Fibroblast of skin of scalp (primary cell): ENCODE measurements around the gene KCND2.
A peak's percentile ranks its signal among the peaks of the same experiment; 100 is the strongest.
"Not testable (repeated sequence)": the region's sequence is repeated elsewhere in the genome, so short reads cannot be mapped to it uniquely, and the experiment has no call there.

Experiments used
- DNase-seq: peaks from one replicate; pipeline ENCODE4 v3.0.0-alpha.2; 2013

KCND2 gene

DNA sequence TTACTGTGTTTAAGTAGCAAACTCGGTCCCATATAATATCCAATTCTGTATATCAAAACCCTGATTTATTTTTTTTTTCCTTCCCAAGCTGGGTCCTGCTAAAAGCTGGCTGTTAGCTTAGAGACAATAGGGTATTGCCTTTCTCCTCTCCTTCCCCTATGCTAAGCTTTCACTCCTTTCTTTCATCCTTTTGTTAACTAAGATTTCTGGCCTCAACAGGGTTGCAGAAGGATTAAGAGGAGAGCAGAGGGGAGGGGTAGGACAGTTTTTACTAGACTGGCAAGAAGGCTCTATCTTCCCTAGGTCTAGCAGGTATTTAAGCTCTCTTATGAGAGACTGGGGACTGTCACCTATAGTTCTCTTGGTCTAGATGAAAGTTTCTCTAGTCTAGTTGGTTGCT, 229.2 kb downstream of the KCND2 start:
- no peak for DNase-seq

DNA sequence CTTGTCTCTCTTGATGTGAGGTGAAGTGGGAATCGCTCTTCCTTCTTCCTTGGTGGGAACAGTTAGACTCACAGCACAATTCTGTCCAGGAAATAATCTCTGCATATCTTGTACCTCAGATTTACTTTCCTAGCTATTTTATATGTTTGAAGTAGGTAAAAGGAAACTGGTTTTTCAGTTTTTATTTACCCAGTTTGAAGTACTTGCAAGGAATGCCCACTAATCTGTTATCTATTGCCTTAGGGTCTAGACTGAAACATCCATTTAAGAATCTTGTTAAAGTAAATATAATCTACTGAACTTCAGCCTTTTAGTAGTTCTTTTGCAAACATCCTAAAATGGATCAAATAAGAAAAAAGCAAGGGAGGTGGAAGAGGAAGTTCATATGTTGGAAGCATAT, 229.8 kb downstream of the KCND2 start:
- DNase-seq, result no peak

DNA sequence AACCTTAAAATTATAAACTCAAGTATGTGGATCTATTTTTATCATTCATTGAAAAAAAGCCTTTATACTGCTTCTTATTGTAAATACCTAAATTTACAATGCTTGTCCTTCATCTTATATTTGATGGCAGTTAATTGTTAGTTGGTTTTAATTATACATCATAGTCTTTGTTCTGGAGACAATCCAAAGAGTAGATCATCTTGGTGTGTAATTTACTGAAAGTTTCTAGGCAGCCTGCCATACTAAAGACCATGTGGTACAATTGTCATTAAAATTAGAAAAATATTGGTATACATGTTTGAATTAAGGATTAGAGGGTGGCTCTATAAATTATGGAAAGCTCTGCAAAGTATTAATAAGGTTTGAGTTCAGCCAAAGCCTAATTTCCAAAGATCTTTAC, 231.4 kb downstream of the KCND2 start:
- no peak for DNase-seq

DNA sequence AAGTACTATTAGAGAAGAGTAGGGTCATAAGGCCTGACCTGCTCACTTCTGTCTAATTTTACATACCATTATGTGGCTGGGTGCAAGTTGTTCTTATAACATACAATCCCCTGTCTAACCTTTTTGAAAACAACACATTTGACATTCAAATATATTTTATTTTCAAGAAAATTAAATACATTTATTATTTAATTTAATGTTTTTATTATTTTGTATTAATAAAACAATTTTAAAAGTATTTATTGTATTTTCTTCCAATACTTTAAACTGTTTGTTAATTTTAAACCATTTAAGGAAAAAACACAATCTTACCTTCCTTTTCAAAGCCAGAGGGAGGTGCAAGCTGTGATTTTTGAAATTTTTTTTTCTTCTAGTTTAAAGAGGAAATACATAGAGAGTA, 232.8 kb downstream of the KCND2 start:
- no peak for DNase-seq

DNA sequence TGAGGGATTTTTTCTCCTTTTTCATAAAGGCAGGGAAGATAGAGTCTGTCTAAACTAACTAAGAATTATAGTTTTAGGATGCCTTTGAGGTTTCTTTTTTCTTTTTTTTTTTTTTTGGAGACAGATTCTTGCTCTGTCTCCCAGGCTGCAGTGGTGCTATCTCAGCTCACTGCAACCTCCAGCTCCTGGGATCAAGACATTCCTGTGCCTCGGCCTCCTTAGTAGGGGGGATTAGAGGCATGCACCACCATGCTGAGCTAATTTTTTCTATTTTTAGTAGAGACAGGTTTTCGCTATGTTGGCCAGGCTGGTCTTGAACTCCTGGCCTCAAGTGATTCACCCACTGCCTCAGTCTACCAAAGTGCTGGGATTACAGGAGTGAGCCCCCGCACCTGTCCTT, 239.7 kb downstream of the KCND2 start:
- DNase-seq, result no peak

DNA sequence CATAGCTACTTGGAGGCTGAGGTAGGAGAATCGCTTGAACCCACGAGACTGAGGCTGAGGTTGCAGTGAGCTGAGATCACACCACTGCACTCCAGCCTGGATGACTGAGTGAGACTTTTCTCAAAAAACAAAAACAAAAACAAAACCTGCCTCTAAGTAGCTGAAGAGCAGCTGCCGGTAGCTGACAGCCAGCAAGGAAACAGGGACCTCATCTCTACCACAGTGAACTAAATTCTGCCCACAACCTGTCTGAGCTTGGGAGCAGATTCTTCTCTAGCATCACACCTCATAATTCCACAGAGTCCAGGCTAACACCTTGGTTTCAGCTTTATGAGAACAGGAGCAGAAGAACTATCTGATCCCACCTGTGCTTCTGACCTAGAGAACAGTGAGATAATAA, 246.2 kb downstream of the KCND2 start:
- DNase-seq, result no peak

DNA sequence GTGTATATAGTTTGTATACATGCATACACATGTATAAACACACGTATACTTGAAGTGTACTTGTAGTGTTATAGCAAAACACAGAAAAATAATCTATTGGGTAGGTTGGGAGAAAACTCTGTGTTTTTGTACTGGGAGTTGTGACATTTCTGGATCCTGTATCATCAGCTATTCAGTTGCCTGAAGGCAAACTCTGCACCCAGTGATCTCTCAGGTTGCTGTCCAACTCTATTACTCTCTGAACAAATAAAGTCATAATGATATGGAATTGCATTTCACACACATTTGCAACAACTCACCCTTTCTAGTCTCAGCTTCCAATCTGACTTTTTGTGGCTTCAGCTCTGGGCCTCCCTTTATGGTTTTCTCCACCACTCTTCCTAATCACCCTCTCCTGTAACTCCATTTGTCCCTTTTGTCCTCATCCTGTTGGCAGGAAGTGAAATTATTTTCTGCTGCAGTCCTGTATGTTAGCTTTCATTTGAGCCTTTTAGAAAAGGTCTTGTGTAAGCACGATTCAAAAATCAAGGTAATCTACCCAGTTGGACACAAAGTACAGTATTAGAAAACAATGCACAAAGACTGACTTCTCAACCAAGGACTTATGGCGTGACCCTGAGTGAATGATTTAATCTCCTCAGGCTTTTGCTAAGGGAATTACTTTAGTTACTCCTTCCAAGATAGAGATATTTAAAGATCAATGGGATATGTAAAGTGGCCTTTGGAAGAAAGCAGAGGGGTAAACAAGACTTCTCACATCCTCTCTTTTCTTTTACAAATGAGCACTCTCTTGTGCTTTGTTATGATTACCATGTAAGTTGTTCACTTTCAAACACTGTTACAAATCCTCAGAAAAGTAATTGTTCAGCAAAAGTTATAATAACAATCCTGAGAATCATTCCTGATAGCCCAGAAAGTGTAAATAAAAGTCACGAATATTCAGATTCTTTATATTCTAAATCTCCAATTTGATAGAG, 249.1 kb downstream of the KCND2 start:
- DNase-seq, result no peak

DNA sequence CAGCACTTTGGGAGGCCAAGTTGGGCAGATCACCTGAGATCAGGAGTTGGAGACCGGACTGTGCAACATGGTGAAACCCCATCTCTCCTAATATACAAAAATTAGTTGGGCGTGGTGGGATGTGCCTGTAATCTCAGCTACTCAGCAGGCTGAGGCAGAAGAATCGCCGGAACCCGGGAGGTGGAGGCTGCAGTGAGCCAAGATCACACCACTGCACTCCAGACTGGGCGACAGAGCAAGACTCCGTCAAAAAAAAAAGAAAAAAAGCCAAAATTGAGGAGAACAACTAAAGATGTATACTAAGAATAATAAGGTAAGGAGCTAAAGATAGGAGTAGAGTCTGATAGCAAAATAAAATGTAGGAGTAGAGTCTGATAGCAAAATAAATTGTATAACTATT, 251.0 kb downstream of the KCND2 start:
- DNase-seq, result no peak

DNA sequence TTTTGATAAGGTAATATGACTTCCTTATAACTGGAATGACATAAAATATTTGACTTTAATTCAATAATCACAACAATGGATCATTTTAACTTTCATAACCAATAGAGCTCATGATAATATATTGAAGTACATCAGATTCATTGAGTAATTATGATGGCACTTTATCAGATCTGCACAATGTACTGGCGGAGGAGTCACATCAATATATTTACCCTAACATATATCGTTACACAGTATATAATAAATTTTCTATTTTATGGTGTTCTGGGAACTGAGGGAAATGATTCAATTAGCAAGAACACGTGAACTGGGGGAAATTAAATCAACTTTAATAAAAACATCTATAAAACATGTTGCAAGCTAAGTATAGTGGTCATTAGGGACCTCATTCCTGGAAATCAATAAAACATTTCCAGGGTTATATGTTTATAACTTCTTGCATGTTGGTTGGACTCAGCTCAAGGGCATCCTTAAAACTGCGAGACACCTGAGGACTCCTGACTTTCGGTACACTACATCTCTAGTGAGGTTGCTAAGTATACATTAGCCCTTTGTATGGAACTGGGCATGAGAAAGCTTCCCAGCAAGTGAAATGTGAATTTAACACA, 254.0 kb downstream of the KCND2 start:
- no peak for DNase-seq

DNA sequence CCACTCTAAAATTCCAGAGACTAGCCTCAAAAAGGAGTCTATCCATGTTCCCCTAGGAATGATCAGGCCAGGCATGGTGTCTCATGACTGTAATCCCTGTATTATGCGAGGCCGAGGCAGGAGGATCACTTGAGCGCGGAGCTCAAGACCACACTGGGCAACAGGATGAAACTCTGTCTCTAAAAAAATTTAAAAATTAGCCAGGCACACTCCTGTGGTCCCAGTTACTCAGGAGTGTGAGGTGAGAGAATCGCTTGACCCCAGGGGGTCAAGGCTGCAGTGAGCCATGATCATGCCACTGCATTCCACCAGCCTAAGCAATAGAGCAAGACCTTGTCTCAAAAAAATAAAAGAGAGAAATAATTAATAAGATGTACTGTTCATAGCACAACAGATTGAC, 256.8 kb downstream of the KCND2 start:
- no peak for DNase-seq

DNA sequence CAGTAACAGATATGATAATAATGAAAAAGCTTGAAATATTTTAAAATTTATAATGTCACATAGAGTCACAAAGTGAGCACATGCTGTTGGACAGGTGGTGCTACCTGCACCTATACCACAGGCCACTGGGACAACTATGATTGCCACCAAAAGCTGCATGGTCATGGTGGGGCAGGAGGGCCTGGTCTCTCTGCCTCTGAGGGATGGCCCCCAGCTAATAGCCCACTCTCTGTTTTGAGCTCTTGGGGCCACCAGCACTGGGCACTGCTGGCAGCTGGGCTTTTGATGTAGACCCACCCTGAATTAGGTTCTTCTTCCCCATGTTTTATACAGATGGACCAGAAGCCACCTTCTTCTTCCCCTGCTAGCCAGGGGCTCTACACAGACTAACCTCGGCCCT, 265.4 kb downstream of the KCND2 start:
- no peak for DNase-seq

DNA sequence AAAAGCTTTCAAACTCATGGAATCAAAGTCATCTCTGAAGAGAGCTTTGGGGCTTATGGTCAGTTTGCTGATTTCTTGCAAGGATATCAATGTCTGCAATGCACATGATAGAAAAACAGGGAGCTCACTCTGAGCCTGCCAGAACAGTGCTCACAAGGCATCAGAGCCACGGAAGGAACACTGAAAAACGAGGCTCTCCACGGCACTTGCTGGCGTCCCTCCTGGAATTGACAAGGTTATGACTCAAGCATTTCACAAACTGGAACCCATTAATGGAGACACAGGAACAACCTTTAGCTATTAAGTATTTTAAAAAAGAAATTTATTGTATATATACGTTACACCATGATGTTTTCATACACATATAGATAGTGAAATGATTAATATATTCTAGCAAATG, 266.3 kb downstream of the KCND2 start:
- DNase-seq, result no peak

DNA sequence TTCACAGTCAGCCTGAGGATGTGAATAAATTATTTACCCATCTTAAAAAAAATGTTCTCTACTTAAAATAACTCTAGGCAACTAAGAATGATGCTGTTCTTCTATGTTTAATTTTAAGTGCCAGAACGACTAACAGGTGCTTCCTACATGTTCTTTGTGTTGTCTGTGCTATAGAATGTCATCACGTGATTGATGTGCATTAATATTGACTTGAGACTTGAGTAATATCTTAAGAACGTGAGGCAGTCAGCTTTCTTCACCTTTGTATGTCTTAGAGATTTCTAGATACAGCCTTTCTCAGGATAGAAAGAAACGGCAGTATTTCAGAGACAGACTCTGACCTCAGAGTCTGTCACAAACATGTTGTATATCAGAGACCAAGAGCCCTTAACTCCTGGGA, 274.6 kb downstream of the KCND2 start:
- no peak for DNase-seq

DNA sequence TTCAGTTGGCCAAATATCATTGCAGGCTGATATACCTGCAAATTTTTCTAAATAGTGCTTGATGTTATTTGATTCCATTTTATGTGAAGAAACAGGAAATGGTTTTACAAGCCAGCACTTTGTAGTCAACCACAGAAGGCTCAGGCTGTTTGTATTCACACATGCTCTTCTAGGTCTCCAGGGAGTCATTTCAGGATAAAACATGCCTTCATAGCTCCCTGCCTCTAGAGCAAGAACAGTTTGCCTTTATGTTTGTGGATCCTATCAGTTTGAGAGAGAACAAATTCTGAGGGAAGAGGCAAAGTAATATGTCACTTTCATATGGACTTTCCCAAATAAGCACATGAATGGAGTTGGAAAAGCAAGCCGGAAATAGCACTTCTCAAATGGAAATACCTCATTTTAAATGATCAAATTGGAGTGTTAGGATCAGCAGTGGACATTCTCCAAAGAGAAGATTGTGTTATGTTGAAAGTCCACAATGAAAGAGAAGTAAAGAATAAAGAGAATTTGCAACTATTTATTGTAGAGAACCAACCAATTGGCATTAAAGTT, 277.6 kb downstream of the KCND2 start:
- DNase-seq, result peak; percentile 29

DNA sequence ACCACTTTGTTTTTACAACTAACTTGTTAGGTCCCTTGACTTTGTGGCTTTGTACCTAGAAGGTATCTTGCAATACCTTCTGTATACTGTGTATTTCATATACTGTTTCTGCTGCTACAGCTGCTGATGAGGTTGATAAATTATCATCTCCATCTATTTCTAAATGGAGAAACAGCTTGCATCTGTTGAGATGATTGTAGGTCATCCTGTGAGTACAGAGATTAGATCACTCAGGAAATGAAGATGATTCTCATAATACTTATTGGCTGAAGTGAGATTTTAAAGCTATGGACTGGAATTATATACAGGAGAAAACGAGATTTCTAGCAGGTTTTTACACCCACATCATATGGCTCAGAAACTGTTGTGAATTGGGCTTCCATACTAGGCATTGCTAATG, 280.5 kb downstream of the KCND2 start:
- DNase-seq, result no peak

DNA sequence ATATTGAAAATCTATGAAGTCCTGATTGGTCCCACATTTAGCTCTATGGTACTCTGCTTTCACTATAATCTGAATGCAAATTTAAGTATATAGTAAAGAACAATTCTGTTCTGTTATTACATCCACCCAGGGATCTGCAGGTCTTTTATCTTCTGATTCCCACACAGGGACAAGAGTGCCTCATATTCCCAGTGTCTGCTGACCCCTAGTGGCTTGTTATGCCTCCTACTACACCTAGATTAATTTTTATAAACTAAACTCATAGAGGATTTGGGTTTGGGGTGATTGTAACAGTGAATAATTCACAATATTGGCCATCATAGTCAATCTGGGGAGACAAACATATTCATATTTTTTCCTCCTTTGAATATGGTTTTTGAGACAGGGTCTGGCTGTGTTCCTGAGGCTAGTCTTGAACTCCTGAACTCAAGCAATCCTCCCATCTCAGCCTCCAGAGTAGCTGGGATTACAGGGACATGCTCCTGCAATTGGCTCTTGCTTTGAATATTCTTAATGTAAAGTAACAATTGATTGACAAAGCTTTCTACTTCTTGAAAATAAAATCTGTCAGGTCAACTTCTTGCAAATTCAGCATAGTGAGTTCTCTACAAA, 282.1 kb downstream of the KCND2 start:
- DNase-seq, result peak; percentile 65

DNA sequence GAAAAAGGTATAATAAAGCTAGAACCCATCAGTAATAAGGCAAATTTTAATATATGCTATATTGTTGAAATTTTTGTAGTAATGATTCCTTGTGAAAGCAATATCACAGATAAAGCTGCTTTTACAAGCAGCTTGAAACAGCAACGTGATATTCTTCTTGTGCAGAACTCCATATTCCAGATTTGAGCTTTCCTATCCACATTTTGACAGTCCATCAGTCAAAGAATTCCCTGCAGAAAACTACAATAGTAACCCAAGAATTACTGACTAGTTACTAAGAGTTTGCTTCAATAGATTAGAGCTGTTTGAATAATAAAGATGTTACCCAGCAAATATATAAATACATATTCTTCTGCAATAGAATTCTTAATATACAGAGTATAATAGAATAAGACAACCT, 291.2 kb downstream of the KCND2 start:
- no peak for DNase-seq

DNA sequence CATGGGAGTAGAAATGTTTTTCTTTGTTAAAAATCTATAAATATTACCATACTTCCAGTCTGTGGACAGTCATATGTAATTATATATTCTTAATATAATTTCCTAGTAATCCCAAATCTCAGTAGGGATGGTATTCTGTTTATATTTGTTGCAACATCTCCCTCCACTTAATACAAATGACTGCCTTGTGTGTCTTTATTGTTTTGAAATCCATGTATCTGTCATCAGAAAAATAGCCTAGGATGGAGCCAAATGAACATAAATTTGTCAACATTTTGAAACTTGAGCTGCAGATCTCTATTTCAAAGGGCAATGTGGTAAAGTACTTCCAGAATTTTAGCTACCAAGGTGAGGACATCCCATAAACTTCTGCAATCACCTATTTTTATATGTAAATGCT, 294.2 kb downstream of the KCND2 start:
- DNase-seq, result no peak

DNA sequence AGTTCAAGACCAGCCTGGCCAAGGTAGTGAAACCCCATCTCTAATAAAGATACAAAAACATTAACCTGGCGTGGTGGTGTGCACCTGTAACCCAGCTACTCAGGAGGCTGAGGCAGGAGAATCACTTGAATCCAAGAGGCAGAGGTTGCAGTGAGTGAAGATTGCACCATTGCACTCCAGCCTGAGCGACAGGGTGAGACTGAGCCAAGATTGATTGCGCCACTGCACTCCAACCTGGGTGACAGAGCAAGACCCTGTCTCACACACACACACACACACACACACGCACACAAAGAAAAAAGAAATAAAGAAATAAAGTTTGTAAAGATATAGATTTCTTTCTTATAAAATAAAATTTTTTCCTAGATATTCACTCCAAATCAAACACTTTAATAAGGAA, 305.7 kb downstream of the KCND2 start:
- not testable (repeated sequence) for DNase-seq

DNA sequence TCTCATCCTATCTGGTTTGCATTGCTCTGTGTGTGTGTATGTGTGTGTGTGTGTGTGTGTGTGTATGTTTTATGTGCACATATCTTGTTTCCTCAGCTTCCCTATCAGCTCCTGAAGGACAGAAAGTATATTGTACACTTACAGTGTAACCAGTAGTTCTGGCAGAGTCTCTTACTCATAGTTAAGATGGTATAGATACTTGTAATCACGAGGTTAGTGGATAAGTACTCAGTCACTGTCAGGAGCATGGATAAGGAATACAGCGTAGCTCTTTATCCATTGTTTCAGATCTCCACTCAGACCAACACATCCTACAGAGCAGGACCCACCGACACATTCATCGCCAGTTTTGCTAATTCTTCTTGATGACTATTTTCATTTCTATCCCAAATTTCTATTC, 309.9 kb downstream of the KCND2 start:
- DNase-seq, result no peak

DNA sequence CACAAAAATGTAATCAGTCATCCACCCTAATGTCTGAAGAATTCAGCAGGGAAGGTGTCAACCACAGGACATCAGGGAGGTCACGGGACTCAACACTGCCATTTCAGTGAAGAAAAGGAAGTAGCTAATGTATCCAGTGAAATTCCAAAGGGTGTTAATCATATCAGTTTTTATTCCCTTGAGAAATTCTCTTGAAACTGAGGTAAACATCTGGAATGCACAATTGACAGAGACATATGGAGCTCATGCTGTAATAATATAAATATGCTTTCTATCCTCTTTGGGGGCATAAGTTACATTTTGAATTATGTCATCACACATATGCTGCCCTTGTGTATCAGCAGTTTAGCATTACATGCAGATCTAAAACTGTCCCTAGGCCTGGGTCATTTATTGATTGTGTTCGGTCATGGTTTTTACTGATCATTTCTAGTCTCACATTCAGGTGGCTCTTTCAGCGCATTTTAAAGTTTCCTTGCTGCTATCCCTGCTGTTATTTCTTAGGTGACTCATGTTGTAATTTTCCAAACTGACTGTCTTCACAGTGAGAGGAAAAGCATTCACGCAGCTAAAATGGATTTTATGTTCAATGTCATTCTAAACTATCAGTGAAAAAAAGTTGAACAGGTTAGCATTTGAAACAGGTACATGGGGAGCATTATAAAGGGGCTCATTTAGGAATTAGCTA, 311.1 kb downstream of the KCND2 start:
- peak; percentile 99 for DNase-seq

DNA sequence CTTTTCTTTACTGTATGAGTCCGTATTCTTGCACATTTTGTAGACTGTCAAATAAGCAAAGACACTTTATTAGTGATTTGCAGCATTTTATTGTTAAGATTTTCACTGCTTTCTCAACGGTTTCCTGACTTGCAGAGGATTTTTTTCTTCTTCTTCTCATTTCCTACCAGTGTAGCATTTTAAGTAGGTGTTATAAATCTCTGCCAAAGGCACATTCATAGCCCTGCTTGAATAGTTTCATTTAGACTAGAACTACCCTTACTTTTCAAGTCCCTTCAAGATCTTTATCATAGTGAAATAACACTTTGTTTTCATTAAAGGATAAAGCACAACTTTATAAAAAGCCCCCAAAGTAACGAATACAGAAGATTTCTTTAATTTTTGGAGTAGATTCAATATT, 313.6 kb downstream of the KCND2 start:
- no peak for DNase-seq

DNA sequence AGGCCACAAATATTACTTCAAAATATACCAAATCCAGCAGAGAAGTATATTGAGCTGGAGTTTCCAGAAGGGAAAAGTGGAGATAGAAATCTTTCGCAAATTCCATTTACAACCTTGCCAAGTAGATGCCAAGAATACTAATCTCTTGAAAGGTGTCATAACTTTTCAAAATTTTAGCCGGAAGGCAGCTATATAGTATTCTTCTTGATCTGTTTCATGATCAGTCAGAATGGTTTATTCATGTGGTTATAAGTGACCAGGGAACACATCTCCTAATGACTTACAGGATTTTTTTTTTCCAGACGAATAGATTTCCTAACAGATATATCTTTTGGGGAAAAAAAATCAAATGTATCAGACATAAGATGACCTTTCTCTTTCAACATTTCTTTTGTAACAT, 314.3 kb downstream of the KCND2 start:
- DNase-seq, result no peak
